Measurements from ENCODE around the gene NPTN. TPM values are rescaled to one million over a fixed set of nuclear protein-coding genes. Genes with fewer than 3 reads are reported as not detected.

NPTN gene
- total and polyA plus RNA-seq, 2 of the 13 experiments (the other 11 are each of a cell fraction or from before 2014, with no cell fraction given): 78.0 to 110 TPM

DNA sequence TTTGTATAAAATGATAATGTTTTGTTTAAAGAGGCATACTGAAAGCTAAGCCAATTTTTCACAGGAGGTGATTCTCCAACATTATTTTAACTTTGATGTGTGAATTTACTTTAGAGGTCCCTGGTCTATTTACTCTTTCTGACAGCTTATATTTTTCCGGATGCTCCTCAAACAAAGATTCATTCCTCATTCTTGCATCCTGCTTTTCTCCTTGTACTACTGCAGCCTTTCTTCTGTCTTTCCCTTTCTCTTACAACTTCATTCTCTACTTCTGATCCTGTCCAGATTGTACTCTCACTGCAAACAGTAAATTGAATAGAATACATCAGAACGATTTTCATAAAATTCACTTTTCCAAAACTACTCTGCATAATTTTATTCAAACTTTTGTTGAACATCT is 5.1 kb downstream of the NPTN start (continued):
- TF ChIP-seq, protein P1, sequence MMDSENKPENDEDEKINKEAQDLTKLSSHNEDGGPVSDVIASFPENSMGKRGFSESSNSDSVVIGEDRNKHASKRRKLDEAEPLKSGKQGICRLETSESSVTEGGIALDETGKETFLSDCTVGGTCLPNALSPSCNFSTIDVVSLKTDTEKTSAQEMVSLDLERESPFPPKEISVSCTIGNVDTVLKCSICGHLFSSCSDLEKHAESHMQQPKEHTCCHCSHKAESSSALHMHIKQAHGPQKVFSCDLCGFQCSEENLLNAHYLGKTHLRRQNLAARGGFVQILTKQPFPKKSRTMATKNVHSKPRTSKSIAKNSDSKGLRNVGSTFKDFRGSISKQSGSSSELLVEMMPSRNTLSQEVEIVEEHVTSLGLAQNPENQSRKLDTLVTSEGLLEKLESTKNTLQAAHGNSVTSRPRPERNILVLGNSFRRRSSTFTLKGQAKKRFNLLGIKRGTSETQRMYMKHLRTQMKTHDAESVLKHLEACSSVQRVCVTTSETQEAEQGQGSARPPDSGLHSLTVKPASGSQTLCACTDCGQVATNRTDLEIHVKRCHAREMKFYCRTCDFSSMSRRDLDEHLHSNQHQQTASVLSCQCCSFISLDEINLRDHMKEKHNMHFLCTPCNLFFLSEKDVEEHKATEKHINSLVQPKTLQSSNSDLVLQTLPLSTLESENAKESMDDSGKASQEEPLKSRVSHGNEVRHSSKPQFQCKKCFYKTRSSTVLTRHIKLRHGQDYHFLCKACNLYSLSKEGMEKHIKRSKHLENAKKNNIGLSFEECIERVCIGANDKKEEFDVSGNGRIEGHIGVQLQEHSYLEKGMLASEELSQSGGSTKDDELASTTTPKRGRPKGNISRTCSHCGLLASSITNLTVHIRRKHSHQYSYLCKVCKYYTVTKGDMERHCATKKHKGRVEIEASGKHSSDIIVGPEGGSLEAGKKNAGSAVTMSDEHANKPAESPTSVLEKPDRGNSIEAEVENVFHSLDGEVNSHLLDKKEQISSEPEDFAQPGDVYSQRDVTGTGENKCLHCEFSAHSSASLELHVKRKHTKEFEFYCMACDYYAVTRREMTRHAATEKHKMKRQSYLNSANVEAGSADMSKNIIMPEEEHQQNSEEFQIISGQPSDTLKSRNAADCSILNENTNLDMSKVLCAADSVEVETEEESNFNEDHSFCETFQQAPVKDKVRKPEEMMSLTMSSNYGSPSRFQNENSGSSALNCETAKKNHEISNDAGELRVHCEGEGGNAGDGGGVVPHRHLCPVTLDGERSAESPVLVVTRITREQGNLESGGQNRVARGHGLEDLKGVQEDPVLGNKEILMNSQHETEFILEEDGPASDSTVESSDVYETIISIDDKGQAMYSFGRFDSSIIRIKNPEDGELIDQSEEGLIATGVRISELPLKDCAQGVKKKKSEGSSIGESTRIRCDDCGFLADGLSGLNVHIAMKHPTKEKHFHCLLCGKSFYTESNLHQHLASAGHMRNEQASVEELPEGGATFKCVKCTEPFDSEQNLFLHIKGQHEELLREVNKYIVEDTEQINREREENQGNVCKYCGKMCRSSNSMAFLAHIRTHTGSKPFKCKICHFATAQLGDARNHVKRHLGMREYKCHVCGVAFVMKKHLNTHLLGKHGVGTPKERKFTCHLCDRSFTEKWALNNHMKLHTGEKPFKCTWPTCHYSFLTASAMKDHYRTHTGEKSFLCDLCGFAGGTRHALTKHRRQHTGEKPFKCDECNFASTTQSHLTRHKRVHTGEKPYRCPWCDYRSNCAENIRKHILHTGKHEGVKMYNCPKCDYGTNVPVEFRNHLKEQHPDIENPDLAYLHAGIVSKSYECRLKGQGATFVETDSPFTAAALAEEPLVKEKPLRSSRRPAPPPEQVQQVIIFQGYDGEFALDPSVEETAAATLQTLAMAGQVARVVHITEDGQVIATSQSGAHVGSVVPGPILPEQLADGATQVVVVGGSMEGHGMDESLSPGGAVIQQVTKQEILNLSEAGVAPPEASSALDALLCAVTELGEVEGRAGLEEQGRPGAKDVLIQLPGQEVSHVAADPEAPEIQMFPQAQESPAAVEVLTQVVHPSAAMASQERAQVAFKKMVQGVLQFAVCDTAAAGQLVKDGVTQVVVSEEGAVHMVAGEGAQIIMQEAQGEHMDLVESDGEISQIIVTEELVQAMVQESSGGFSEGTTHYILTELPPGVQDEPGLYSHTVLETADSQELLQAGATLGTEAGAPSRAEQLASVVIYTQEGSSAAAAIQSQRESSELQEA (CRISPR knock-in tag; IDR thresholded peaks at IDR 0.05; ENCODE audit: not compliant biosample characterization): no peak
- no peak for TF ChIP-seq GPBP1L1 (CRISPR knock-in tag; IDR thresholded peaks at IDR 0.05)
- TF ChIP-seq MIXL1 (CRISPR knock-in tag; IDR thresholded peaks at IDR 0.05): no peak
- TF ChIP-seq ZNF350 (CRISPR knock-in tag; IDR thresholded peaks at IDR 0.05; ENCODE audit: borderline replicate concordance, low read depth): no peak
- TF ChIP-seq SMAD1 (CRISPR knock-in tag; IDR thresholded peaks at IDR 0.05; ENCODE audit: borderline replicate concordance, low read depth): no peak
- TF ChIP-seq, protein P2, sequence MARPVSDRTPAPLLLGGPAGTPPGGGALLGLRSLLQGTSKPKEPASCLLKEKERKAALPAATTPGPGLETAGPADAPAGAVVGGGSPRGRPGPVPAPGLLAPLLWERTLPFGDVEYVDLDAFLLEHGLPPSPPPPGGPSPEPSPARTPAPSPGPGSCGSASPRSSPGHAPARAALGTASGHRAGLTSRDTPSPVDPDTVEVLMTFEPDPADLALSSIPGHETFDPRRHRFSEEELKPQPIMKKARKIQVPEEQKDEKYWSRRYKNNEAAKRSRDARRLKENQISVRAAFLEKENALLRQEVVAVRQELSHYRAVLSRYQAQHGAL (CRISPR knock-in tag; IDR thresholded peaks at IDR 0.05; ENCODE audit: not compliant biosample characterization): no peak
- TF ChIP-seq SAP130 (CRISPR knock-in tag; IDR thresholded peaks at IDR 0.05; ENCODE audit: low read depth): peak; percentile 72
- TF ChIP-seq ZSCAN21 (CRISPR knock-in tag; IDR thresholded peaks at IDR 0.05; ENCODE audit: borderline replicate concordance): no peak
- TF ChIP-seq ZNF44 (CRISPR knock-in tag; IDR thresholded peaks at IDR 0.05): no peak
- no peak for TF ChIP-seq HOXA7 (CRISPR knock-in tag; IDR thresholded peaks at IDR 0.05)
- no peak for TF ChIP-seq SNAI1 (CRISPR knock-in tag; IDR thresholded peaks at IDR 0.05; ENCODE audit: borderline replicate concordance)
- no peak for TF ChIP-seq SOX13 (IDR thresholded peaks at IDR 0.05)
- TF ChIP-seq SOX13 (CRISPR knock-in tag; conservative IDR thresholded peaks at IDR 0.05 in 1 of 2, IDR thresholded peaks at IDR 0.05 in 1 of 2): peak in 1 of 2 experiments; percentile 44; a peak in 1 of 4 replicates
- TF ChIP-seq ELF3 (CRISPR knock-in tag; IDR thresholded peaks at IDR 0.05): 0 out of 2 replicates have a peak, but pooled peaks have one; percentile 43
- TF ChIP-seq ISL2 (CRISPR knock-in tag; IDR thresholded peaks at IDR 0.05): no peak
- TF ChIP-seq TCF7 (IDR thresholded peaks at IDR 0.05; ENCODE audit: low read depth): peak; percentile 48; the same call in 1 of the 2 replicates
- TF ChIP-seq FOXP1 (IDR thresholded peaks at IDR 0.05): no peak
- TF ChIP-seq FOXP1 (CRISPR knock-in tag; IDR thresholded peaks at IDR 0.05): peak; percentile 23; the same call in 1 of the 2 replicates

Measured in HepG2 (cell line).